Fibroblast of lung (primary cell): ENCODE data around the gene GSPT1.

ENCODE experiments used
- CTCF ChIP-seq, 2 donors: IDR thresholded peaks in 1 of 2; conservative IDR thresholded peaks in 1 of 2; 1 replicate in 1 of 2; 2 replicates in 1 of 2; pipeline ENCODE4 v1.5.1; 2011 to 2012; ENCODE audit warnings: low read length in 2 of 2, control low read depth in 1 of 2, inconsistent platforms in 1 of 2, low read depth in 1 of 2, mild to moderate bottlenecking in 1 of 2
- EZH2 ChIP-seq: IDR thresholded peaks from 2 replicates; pipeline ENCODE4 v1.5.1; 2012; ENCODE audit warnings: low read length, control low read depth, mild to moderate bottlenecking; ENCODE audit errors: missing control alignments

GRCh38 chr16:11880007-11880406, 35.7 kb downstream of the GSPT1 start:
- TF ChIP-seq CTCF (conservative IDR thresholded peaks at IDR 0.05 in 1 of 2, IDR thresholded peaks at IDR 0.05 in 1 of 2; ENCODE audit: low read depth in 1 of 2, low read length in 2 of 2) (no peak), EZH2 (no peak)
